Muscle of arm (tissue), 12 donors: Measurements from ENCODE around the gene ANKRD13B. TPM values are rescaled to one million over a fixed set of nuclear protein-coding genes. Genes with fewer than 3 reads are reported as not detected.
A peak's percentile ranks its signal among the peaks of the same experiment; 100 is the strongest.

ENCODE experiments used
- DNase-seq: peaks from one replicate; pipeline ENCODE4 v3.0.0-alpha.2; 2013
- polyA plus RNA-seq, 12 donors: library from polyadenylated mRNA; unstranded; fragments of 120-200 nt; gene quantifications; one replicate each; pipeline ENCODE4 v1.2.1, GENCODE V29; 2013; ENCODE audit not compliant: insufficient read length in 12 of 12

The ANKRD13B gene
- polyA plus RNA-seq, 12 donors, result 8.3 to 23.3 (median 11.0) TPM; not detected in 1

GRCh38 chr17:29579866-29580771, 12.8 kb upstream of the ANKRD13B start:
- DNase-seq, result peak; percentile 77

DNA sequence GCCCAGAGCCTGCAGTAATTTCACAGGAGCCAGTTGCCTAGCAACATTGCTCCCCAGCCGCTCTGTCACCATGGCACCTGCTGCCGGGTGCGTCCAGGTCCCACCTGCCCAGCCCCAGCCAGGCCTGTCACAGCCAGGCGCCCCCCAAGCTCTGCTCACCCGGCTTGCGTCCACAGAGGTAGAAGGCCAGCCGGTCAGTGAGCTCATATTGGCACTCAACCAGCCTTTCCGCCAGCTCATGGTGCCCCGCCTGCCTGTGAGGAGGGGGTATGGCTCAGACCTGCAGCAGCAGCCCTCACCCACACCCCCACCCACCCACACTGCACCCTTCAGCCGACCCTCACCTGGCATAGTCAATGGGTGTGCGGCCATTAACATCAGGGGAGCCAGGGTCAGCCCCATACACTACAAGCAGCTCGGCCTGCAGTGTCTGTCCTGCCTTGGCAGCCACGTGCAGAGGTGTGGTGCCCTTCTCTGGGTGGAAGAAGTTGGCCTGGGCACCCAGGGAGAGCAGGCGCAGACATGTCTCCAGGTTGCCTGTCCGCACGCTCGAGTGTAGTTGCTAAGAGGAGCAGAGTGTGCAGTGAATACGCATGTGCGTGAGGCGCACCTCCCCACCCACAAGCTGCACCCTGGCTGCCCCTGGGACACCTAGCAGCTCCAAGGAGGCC, 11.2 kb upstream of the ANKRD13B start:
- no peak for DNase-seq

DNA sequence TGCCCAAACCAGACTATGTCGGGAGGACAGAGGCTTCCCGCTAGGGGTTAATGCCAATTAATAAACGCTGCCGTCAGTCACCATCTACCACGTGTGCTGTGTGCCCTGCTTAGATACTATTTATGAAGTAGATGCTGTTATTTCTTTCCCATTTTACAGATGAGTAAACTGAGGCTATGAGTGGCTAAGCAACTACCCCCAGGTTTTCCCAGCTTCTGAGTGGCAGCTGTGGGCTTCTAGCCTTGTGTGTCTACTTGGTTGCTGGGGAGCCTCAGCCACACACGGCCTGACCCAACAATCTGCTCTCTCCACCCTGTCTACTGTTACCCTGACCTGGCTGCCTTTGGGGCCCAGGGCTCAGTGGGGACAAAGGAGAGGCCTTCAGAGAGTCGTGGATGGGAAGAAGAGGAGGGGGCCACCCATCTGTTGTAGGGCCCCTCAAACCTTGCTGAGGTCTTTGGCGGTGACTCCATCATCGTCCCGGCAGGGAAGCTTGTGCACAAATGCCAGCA, 10.6 kb upstream of the ANKRD13B start:
- DNase-seq, result no peak

GRCh38 chr17:29582772-29583171, 10.2 kb upstream of the ANKRD13B start:
- DNase-seq, result no peak

DNA sequence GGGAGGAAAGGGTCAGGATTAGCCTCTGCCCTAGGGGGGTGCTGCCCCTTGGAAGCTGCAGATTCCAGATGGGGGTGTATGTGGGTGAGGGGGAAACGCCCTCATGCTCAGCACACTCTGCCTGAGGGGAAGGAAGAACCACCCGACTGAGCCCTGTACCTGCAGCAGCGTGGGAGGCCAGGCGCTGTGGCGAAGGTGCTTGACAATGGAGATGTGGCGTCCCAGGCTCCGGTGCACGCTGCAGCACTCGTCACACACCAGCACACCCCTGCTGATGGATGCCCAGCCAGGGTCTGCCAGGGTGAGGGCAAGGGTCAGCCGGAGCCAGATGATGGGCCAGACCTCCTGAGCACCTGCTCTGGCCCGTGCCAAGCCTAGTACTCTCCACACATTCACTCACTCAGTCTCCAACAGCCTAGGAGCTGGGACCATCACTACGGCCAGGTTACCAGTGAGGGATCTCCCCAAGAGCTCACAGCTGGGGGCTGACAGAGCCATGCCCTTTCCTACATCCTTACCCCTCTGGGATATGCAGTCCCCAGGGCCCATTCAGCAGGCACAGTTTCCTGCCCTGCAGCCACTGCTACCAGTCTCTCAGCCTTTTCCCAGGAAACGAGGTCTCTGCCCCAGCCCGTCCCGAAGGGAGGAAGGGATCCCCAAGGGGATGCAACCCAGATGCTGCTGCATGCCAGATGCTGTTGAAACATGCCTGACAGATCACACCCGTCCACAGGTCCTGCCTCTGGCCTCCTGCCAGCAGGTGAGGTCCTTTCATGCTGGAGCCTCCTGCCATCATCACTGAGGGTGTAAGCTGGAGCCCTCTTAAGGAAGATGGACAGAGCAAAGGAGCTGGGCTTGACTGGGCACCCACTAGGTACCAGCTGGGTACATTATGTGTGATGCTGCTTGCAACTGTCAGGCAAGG, 9.3 kb upstream of the ANKRD13B start:
- DNase-seq, result no peak

- DNase-seq, result no peak
Observed at GRCh38 chr17:29584452-29585079, 8.4 kb upstream of the ANKRD13B start.

- DNase-seq, result no peak
Observed at GRCh38 chr17:29585080-29585751, 7.7 kb upstream of the ANKRD13B start.

DNA sequence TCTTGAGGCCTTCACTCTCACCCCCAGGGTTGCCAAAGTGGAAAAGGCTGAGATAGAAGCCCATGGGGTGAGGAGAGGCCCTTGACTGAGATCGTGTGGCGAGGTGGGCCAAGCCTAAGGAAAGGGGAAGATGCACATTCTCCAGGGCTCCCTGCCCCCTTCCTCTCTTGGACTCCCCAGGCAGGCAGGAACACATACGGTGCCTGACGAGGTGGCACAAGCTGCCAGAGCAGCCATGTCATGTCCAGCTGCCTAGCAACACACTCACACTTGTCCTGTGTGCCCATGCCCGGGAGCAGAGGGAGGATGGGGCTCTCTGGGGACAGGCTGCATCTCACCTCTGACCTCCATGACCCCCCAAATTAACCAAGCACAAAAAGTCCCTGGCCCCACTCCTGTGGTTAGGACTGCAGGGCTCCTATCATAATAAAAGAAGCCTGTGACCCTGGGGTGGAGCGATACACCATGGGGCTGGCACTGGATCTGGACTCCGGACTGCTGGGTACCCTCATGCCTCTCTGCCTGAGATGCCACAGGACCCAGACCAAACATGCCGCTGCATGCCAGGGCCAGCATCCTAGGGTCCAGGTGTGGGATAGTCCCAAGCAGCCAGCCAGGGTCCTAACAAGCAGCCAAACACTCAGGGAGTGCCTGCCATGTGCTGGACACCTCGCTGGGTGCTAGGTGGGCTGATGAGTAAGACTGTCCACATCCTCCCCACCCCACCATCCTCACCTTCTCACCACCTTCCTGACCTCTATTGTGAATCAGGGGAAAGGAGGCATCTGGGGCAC, 6.1 kb upstream of the ANKRD13B start:
- no peak for DNase-seq

GRCh38 chr17:29587591-29587990, 5.3 kb upstream of the ANKRD13B start:
- no peak for DNase-seq

GRCh38 chr17:29588017-29588561, 4.8 kb upstream of the ANKRD13B start:
- no peak for DNase-seq

- DNase-seq, result no peak
Observed at GRCh38 chr17:29588562-29589411, 4.1 kb upstream of the ANKRD13B start.

GRCh38 chr17:29589524-29590410, 3.2 kb upstream of the ANKRD13B start, which contains the start of gene GIT1:
Gene GIT1, minus strand, starts transcription at chr17:29589648. Its CDS starts 270 bp downstream, at chr17:29589378.
- DNase-seq, result peak; percentile 70

DNA sequence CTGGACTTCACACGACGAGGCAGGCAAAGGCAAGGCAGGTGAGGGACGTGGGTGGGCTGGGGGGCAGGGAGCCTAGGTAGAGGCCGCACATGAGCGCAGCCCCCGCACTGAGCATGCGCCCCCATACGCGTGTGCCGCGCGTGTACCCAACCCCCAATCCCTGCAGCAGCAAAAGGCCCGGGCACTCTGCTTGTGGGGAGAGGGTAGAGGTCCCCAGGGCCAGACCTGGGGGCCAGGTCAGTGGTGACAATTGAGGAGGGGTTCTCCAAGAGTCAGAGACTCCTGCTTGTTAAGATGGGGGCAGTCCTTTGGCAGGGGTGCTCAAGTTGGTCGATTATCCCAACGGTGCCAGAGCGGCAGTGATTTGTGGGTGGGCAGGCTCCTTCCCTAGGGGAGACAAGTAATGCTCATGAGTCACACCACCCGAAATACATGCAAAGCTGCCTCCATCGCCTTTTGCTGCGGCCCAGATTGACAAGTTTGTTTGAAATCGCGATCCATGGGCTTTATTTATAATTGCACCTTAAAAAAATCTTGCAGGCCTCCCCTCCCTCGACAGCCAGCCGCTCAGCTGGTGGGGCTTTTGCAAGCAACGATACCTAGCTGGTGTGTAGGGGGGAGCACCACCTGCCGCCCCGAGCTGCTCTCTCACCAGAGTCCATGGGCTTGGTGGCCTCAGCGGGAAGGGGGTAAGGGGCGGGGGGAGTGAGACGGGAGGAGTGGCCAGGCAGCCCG, 2.4 kb upstream of the ANKRD13B start:
- DNase-seq, result no peak

- DNase-seq, result peak; percentile 83
Observed at GRCh38 chr17:29591146-29591736, 1.7 kb upstream of the ANKRD13B start.

DNA sequence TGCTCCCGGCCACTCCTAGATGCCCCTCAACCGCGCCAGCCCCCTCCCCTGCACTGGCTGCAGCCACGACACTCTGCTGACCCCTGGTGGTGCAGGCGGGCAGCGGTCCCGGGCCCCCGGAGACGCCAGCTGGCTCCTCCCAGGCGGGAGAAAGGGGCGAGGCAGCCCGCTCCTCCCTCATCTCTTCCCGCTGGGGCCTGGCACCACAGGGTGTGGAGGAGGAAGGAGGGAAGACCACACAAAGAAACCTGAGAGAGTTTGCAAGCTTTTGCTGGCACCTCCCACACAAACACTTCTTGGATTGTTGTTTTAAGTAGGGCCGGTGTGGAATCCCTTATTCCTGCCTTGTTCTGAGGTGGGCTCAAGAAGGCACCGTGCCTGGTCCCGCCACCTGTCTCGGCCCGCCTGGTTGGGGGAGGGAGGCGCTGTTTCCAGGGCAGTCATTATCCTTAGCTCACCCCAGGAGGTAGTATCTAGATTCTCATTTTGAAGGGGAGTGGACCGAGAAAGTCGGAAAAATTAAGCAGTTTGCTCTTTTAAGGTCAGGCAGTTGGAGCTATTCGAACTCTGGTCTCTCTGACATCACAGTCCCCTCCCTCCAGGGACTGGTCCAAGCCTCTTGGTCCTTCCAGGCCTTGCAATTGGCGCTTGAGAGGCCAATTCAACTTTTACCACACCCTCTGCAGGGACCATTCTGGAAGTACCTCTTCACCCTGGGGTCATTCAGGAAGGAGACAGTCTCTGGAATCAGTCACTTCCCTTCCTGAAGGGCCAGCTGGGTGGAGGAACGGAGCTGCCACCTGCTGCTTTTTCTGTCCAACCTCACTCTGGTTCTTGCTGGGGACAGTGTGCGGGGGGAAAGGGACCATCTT, 959 bp upstream of the ANKRD13B start:
- DNase-seq, result peak; percentile 91
